IPS DF 4.7 (cell line): Measurements from ENCODE around the gene SKIC8.

ENCODE experiments used
- DNase-seq: peaks from one replicate; pipeline ENCODE4 v3.0.0-alpha.2; 2013; ENCODE audit warnings: low spot score; ENCODE audit errors: extremely low read depth

The SKIC8 gene

GRCh38 chr15:78299101-78299930 is at the start of gene SKIC8:
TSS of gene SKIC8 (minus strand) at chr15:78299609. CDS start at chr15:78295686, 3,923 bp downstream.
- DNase-seq = peak; percentile 60

- no peak for DNase-seq
Measured at GRCh38 chr15:78347586-78348543, 48.5 kb upstream of the SKIC8 start.

DNA sequence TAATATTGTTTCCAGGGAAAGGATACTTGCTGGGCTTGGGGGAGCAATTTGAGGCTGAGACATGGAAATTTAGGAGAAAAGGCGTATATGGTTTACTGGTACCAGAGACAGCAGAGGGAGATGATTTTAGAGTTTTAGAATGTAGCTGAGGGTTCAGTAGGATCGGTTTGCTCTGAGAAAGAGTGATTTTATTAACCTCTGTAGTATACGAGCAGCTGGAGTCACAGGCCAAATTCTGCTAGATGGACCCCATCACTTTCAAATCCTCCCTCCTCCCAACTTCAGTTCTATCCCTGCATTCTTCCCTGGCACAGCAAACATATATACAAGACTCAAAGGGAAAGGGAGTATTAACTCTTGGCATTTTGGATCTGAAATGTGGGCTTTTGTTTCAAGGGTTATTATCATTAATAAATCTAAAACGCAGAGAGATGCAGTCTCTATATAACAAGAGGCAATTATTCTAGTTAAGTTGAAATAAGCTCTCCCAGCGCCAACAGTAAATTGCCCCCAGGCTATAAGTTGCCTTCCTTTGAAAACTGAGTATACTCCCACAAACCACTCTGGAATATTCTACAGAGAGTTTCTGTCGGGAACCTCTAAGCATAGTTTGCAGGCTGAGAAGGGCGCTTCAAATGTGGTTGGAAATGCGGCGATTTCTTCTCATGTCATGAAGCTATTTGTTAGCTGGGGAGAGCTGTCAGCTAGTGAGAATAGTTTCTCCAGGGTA is 46.2 kb upstream of the SKIC8 start:
- DNase-seq = no peak

- no peak for DNase-seq
Measured at GRCh38 chr15:78343276-78344060, 44.1 kb upstream of the SKIC8 start.

GRCh38 chr15:78342021-78342420 is 42.6 kb upstream of the SKIC8 start:
- no peak for DNase-seq

GRCh38 chr15:78341057-78341987 is 41.9 kb upstream of the SKIC8 start:
- DNase-seq = no peak

DNA sequence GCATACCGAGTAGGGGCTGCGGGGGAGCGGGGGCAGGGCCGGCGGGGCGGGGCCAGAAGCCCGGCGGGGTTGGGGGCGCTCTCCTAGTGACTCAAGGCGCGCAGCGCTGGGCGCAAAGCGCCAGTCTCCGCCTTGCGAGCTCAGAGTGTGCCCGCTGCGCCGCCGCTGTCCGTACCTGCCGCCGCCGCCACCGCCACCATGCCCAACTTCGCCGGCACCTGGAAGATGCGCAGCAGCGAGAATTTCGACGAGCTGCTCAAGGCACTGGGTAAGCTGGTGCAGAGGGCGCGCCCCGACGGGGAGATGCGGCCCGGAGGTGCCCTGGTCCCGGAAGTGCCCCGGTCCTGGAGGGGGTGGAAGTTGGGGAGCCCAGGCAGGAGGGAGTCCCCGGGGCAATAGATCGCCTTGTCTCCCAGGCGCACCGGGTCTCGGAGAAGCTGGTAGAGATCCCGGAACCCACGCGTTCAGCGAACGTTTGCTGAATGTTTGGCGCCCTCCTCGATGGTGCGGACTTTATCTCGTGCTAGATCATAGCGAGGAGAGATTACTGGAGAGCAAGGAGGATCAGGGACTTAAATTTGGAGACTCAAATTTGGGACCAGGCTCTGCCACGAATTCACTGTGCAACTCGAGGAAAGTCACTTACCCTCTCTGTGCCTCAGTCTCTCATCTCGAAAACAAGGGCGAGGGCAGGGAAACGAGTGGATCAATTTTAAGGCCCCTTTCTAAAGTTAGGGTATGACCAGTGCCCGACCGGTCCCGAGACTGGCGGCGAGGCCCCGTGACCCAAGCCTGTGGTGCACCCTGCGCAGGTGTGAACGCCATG is 41.0 kb upstream of the SKIC8 start, which contains the start of gene CRABP1:
TSS of gene CRABP1 (plus strand) at position 123 of the 826 bp plus-strand sequence. CDS start at position 199, 76 bp downstream.
- no peak for DNase-seq

DNA sequence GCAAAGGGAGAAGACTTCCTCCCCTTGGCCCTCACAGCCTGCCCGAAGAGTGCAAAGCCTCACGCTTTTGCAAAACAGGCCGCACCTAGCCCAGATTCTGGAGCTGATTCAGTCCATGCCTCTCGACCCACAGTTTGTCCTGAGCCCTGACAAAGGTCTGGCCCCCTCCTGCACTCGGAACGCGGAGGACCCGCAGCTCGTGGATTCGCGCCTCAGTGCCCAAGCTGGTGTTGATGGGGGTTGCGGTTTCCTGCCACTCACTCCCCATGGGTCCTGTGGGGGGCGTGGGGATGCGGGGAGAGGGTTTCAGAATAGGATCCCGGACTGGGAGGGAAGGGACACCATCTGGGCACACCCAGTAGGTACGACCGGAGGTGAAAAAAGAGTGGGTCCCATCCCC is 40.1 kb upstream of the SKIC8 start:
- no peak for DNase-seq

DNA sequence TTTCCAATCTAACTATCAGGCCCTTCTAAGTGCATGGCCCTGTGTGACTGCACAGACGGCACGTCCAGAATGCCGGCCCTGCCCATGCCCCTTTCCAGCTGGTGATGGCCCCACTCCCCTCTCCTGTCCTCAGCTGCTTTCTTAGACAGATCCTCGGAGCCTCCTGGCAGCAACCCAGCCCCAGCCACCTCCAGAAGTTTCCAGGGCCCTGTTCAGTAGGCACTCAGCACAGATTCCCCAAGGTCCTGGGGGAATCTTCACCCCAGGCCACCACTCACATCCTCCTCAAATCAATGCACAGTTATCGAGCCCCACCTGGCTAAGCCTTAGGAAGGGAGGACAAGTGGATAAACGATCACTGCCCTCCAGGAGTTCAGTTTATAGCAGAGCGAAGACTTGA is 39.4 kb upstream of the SKIC8 start:
- DNase-seq = no peak

DNA sequence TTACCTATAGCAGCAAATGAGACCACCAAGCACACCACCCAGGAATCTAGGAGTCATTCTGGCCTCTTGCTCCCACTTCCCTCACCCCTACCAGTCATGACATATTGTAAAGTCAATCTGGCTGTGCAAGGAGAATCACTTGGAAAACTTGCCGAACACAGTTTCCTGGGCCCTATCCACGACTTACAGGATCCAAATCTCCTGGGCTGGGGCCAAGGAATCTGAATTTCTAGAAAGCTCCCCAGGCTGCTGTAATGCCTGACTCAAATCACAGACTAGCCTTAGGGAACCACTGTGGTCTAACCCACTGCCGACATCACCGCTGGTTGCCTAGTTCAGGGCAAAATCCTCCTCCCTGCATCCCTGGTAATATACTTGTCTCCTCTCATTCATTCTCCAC is 36.6 kb upstream of the SKIC8 start:
- no peak for DNase-seq

- DNase-seq = no peak
Measured at GRCh38 chr15:78334845-78335244, 35.4 kb upstream of the SKIC8 start.

DNA sequence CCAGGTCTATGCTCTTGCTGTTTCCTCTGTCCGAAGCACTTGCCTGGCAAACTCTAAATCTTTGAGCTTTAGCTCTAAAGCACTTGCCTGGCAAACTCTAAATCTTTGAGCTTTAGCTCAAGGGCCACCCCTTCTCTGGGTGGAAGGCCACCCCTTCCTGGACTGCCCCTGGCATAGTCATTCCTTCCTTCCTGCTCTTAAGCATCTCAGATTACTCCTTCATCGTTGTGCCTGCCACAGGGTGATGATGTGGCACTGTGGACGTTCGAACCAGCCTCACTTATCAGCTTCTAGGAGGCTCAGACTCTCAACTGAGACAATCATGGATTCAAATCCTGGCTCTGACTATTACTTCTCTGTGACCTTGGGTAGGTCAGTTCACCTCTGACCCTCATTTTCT is 30.2 kb upstream of the SKIC8 start:
- DNase-seq = no peak

DNA sequence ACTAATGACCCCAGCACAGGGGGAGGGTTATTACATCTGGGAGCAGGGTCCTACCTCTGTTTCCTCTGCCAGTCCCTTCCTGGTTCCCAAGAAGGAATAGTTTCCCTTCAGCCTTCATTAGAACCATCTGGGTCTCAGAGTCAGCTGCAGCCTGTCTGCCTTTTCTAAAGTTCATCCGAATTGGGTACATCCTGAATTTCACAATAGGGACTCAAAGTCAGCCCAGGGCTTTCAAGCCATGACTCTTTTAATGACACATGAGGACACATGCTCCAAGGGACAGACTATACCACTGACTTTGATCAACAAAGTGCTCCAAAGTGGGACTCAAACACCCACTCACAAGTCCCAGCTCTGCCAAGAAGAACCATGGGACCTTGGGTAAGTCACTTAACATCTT is 28.1 kb upstream of the SKIC8 start:
- DNase-seq = no peak

- no peak for DNase-seq
Measured at GRCh38 chr15:78325092-78325843, 25.9 kb upstream of the SKIC8 start.

- no peak for DNase-seq
Measured at GRCh38 chr15:78324144-78324543, 24.7 kb upstream of the SKIC8 start.

GRCh38 chr15:78323693-78324092 is 24.3 kb upstream of the SKIC8 start:
- no peak for DNase-seq

GRCh38 chr15:78322724-78323521 is 23.5 kb upstream of the SKIC8 start:
- DNase-seq = no peak
